AG09319 (cell line): ENCODE measurements around the gene PCP4L1.
"Not testable (repeated sequence)": the region's sequence is repeated elsewhere in the genome, so short reads cannot be mapped to it uniquely, and the experiment has no call there.

Experiments used
- DNase-seq: peaks from one replicate; pipeline ENCODE4 v3.0.0-alpha.2; 2010; ENCODE audit warnings: low read depth; ENCODE audit errors: extremely low read depth
- TF ChIP-seq, protein P1 (sequence below): IDR thresholded peaks from 2 replicates; pipeline ENCODE4 v1.5.1; 2011; ENCODE audit warnings: low read depth, mild to moderate bottlenecking, inconsistent platforms, low read length, moderate library complexity

The PCP4L1 gene

DNA sequence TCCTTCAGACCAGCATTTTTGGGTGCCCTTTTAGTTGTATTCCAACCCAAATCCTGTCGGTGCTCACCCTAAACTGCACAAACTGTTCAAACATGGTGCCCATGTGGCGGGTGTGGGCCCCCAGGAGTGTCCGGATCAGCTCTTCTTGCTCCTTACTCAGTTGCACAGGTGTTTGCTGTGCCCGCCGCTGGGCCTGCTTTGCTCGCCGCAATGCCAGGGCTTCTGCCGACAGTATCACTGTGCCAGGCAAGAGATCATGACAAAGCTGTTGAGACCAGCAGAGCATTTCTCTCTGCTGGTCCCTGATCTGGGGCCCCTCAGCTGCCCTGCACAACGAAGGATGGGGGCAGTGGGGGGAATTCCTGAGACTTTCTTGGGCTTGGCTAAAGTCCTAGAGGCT lies 25.4 kb upstream of the PCP4L1 start:
- TF ChIP-seq, protein P1, sequence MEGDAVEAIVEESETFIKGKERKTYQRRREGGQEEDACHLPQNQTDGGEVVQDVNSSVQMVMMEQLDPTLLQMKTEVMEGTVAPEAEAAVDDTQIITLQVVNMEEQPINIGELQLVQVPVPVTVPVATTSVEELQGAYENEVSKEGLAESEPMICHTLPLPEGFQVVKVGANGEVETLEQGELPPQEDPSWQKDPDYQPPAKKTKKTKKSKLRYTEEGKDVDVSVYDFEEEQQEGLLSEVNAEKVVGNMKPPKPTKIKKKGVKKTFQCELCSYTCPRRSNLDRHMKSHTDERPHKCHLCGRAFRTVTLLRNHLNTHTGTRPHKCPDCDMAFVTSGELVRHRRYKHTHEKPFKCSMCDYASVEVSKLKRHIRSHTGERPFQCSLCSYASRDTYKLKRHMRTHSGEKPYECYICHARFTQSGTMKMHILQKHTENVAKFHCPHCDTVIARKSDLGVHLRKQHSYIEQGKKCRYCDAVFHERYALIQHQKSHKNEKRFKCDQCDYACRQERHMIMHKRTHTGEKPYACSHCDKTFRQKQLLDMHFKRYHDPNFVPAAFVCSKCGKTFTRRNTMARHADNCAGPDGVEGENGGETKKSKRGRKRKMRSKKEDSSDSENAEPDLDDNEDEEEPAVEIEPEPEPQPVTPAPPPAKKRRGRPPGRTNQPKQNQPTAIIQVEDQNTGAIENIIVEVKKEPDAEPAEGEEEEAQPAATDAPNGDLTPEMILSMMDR, result no peak

GRCh38 chr1:161235957-161236775 lies 22.4 kb upstream of the PCP4L1 start:
- DNase-seq, result no peak
- TF ChIP-seq, protein P1, result no peak

More for the DNA sequence above, 25.4 kb upstream of the PCP4L1 start:
- DNase-seq, result no peak

DNA sequence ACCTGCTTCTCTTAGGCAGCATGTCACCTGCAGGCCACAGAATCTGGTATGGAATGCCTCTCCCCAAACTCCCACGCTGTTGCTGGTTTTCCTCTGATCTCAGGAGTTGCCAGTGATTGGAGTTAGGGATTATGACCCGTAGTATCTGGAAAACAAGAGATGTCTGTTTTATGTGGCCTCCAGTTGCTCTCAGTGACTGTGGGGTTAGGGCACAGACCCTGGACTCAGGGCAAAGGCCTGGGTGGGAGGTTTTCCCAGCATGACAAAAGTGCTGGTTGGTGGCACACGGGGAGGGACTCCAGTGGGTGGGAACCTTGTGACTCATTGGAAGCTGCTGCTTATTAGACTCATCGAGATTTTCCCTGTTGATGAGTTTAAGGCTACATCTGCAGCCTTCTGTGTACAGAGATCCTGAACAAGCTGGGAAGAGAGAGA lies 20.5 kb upstream of the PCP4L1 start, which contains the start of gene NR1I3:
Gene NR1I3, minus strand, starts transcription at position 165 of the 435 bp plus-strand sequence. CDS start 1,638 bp downstream, outside the sequence.
- no peak for DNase-seq
- TF ChIP-seq, protein P1, result no peak

DNA sequence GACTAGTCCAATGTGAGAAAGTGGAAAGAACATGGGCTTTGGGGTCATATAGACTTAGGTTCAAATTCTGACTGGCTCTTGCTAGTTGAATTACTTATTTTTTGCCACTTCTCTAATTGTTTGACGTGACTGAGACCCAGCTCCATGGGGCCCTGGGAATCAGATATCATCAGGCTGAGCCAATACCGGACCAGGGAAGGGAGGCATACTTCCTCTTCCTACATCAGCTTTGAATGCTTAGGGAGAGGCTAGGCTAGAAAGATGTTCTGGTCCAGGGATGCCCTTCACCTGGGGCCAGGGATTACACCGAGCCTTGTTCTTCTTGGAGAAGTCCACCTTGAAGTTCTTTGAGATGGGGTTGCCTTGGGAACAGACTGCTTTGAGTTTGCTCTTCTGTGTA lies 16.9 kb upstream of the PCP4L1 start:
- no peak for DNase-seq
- TF ChIP-seq, protein P1, result no peak

GRCh38 chr1:161242313-161242712 lies 16.2 kb upstream of the PCP4L1 start:
- DNase-seq, result no peak
- TF ChIP-seq, protein P1, result no peak

DNA sequence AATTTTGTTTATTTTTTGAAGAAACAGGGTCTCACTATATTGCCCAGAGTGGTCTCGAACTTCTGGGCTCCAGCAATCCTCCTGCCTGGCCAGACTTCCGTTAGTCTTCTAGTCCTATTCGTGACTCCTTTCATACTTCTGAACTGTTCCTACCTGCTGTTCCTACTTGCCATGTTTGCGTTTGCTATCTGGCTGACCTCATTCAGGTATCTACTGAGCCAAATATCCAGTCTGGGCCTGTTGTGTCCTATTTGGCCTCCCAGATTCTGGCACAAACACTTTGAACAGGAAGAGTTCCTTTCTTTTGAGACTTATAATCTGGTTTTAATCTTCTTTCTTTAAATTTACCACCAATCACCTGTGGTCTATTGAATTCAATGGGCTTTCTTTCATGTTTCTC lies 13.7 kb upstream of the PCP4L1 start:
- TF ChIP-seq, protein P1, result no peak
- DNase-seq, result no peak

DNA sequence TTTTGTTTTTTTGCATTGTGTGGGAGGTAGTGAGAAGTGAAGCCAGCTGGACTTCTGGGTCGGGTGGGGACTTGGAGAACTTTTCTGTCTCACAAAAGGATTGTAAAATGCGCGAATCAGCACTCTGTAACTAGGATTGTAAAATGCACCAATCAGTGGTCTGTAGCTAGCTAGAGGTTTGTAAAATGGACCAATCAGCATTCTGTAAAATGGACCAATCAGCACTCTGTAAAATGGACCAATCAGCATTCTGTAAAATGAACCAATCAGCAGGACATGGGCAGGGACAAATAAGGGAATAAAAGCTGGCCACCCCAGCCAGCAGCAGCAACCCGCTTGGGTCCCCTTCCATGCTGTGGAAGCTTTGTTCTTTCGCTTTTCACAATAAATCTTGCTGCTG lies 8.4 kb upstream of the PCP4L1 start:
- not testable (repeated sequence) for DNase-seq

- TF ChIP-seq, protein P1, result no peak
These were observed 7.7 kb upstream of the PCP4L1 start for GRCh38 chr1:161250829-161251228.

More at GRCh38 chr1:161250829-161251228, 7.7 kb upstream of the PCP4L1 start:
- no peak for DNase-seq
